OCI-LY7 (cell line): Measurements from ENCODE around the gene KIF25. TPM values are rescaled to one million over a fixed set of nuclear protein-coding genes. Genes with fewer than 3 reads are reported as not detected.

Experiments
- BruUV-seq: library from RNA; stranded (reverse); fragments of 400-500 nt; replicated peaks from 2 replicates; lab custom pipeline; 2021; lab: Mats Ljungman, UMichigan
- CTCF ChIA-PET: fragments of 300-600 bp; sonication (Branson Sonifier 250); formaldehyde crosslinking; loops from one replicate; lab custom pipeline; 2022; ENCODE audit warnings: antibody characterized with exemption; ENCODE audit not compliant: unreplicated experiment; lab: Charles Lee
- POLR2A ChIA-PET: fragments of 300-600 bp; sonication (Branson Sonifier 250); formaldehyde crosslinking; loops from one replicate; lab custom pipeline; 2022; ENCODE audit warnings: antibody characterized with exemption; lab: Charles Lee
- DNase-seq: peaks from one replicate; pipeline ENCODE4 v3.0.0-alpha.2; 2015; ENCODE audit warnings: low spot score
- H2AFZ ChIP-seq: fragments of 200-600 bp; sonication (generic), shearing (Covaris generic); 2 replicates; pipeline ENCODE4 v1.6.1; 2014; ENCODE audit warnings: mild to moderate bottlenecking, antibody characterized with exemption, low read length, moderate library complexity
- H3K27ac ChIP-seq: fragments of 200-600 bp; sonication (generic); 2 replicates; pipeline ENCODE4 v1.5.1; 2014; ENCODE audit warnings: mixed run types, low read depth, mild to moderate bottlenecking, moderate library complexity, low read length, inconsistent platforms; ENCODE audit not compliant: poor library complexity, severe bottlenecking
- H3K36me3 ChIP-seq: fragments of 200-600 bp; sonication (generic); 2 replicates; pipeline ENCODE4 v1.6.1; 2014; ENCODE audit warnings: mild to moderate bottlenecking, antibody characterized with exemption, low read length, moderate library complexity, mixed read lengths; ENCODE audit not compliant: insufficient read depth
- H3K4me1 ChIP-seq: fragments of 200-600 bp; sonication (generic); 2 replicates; pipeline ENCODE4 v1.5.1; 2014; ENCODE audit warnings: mild to moderate bottlenecking, low read length; ENCODE audit not compliant: insufficient read depth, poor library complexity, severe bottlenecking
- H3K4me2 ChIP-seq: fragments of 200-600 bp; sonication (generic); 2 replicates; pipeline ENCODE4 v1.6.1; 2014; ENCODE audit warnings: mild to moderate bottlenecking, low read length
- H3K4me3 ChIP-seq: fragments of 200-600 bp; sonication (generic); 2 replicates; pipeline ENCODE4 v1.5.1; 2014; ENCODE audit warnings: mild to moderate bottlenecking, low read depth, low read length; ENCODE audit not compliant: poor library complexity, severe bottlenecking
- H3K79me2 ChIP-seq: fragments of 200-600 bp; sonication (generic); 2 replicates; pipeline ENCODE4 v1.6.1; 2016; ENCODE audit warnings: low read depth, mild to moderate bottlenecking, low read length, moderate library complexity, mixed read lengths; ENCODE audit not compliant: insufficient read depth
- H3K9me2 ChIP-seq: fragments of 200-600 bp; sonication (generic); 2 replicates; pipeline ENCODE4 v1.6.1; 2016; ENCODE audit warnings: mild to moderate bottlenecking, low read length, mixed read lengths; ENCODE audit not compliant: insufficient read depth
- H3K9me3 ChIP-seq: fragments of 200-600 bp; sonication (generic); 2 replicates; pipeline ENCODE4 v1.6.1; 2014; ENCODE audit warnings: mild to moderate bottlenecking, mixed run types, low read length, mixed read lengths
- H4K20me1 ChIP-seq: fragments of 200-600 bp; sonication (generic); 2 replicates; pipeline ENCODE4 v1.6.1; 2014; ENCODE audit warnings: mild to moderate bottlenecking, antibody characterized with exemption, low read length, moderate library complexity, mixed read lengths; ENCODE audit not compliant: insufficient read depth
- EZH2phosphoT487 ChIP-seq: fragments of 200-600 bp; sonication (generic); IDR thresholded peaks from 2 replicates; pipeline ENCODE4 v1.6.1; 2018; ENCODE audit warnings: low read depth, borderline replicate concordance, mild to moderate bottlenecking, mixed run types, antibody characterized with exemption, low read length, moderate library complexity, mixed read lengths
- intact Hi-C: fragments of 100-400 bp; cut with micrococcal nuclease; formaldehyde crosslinking; loops from one replicate; pipeline ENCODE4 v1.10.0; 2022; ENCODE audit not compliant: unreplicated experiment
- total RNA-seq, 2 experiments: library from RNA; depleted of rRNA in 1 of 2; stranded (reverse); fragments of >200 nt in 1 of 2; shearing (Covaris generic) in 1 of 2; gene quantifications; 2 replicates each; pipeline ENCODE4 v1.2.3, GENCODE V29; 2014 to 2022
- TF ChIP-seq, protein P1 (sequence below): fragments of 200-600 bp; sonication (generic); conservative IDR thresholded peaks from 2 replicates; pipeline ENCODE4 v1.5.1; 2014; ENCODE audit warnings: mild to moderate bottlenecking, antibody characterized with exemption, low read length, moderate library complexity, mixed read lengths

Gene KIF25
- total RNA-seq, 2 experiments from 2014 or later, result not detected

DNA sequence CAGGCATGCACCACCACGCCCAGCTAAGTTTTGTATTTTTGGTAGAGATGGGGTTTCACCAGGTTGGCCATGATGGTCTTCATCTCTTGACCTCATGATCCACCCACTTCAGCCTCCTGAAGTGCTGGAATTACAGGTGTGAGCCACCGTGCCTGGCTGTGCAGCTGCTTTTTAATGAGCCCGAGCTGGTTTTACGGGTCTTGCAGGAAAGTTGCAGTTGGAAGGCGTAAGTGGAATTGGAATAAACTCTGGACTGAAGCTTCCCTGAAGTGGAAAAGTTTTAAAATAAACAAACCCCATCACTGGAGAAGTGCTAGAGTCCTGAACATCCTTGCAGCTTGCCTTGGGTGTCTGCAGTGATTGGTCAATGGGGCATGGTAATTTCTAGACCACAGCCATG lies 40.4 kb downstream of the KIF25 start:
- no TSS peak for BruUV-seq
- Histone ChIP-seq H3K36me3 (no peaks in the 10 kb centered on the region), H4K20me1 (no peaks in the 10 kb centered on the region), H3K4me3 (no peak overlapping the region), H3K9me3 (no peaks in the 10 kb centered on the region), H3K4me1 (no peaks in the 10 kb centered on the region), H3K79me2 (no peaks in the 10 kb centered on the region), H2AFZ (no peak overlapping the region), H3K4me2 (no peak overlapping the region), H3K9me2 (no peaks in the 10 kb centered on the region), H3K27ac (no peak overlapping the region)
- intact Hi-C loops, result no loop called here
- DNase-seq, result no peak
- TF ChIP-seq, protein P1, sequence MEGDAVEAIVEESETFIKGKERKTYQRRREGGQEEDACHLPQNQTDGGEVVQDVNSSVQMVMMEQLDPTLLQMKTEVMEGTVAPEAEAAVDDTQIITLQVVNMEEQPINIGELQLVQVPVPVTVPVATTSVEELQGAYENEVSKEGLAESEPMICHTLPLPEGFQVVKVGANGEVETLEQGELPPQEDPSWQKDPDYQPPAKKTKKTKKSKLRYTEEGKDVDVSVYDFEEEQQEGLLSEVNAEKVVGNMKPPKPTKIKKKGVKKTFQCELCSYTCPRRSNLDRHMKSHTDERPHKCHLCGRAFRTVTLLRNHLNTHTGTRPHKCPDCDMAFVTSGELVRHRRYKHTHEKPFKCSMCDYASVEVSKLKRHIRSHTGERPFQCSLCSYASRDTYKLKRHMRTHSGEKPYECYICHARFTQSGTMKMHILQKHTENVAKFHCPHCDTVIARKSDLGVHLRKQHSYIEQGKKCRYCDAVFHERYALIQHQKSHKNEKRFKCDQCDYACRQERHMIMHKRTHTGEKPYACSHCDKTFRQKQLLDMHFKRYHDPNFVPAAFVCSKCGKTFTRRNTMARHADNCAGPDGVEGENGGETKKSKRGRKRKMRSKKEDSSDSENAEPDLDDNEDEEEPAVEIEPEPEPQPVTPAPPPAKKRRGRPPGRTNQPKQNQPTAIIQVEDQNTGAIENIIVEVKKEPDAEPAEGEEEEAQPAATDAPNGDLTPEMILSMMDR, result no peak
- no peak for TF ChIP-seq EZH2phosphoT487
- CTCF ChIA-PET, result no interaction called here
- POLR2A ChIA-PET, result no interaction called here

DNA sequence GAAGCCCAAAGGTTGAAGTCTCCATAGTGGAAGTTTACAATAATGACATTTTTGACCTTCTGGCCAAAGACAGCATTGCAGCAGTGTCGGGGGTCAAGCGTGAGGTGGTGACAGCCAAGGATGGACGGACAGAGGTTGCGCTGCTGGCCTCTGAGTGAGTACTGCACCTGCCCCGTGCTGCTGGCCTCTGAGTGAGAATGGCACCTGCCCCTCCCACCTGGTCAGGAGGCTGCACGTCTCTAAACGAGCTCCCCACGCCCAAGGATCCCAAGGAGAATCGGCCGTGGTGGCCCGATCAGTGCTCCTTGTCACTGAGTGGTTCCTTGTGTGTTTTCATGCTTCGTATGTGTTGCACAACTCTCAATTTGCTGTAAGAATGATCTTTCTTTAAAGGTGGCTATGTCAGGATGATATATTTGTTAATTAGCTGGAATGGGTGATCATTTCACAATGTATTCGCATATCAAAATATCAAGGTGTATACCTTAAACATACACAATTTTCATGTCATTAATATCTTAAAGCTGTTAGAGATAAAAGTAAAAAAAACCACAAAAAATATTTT lies 41.2 kb downstream of the KIF25 start:
- H3K9me3 ChIP-seq, result no peaks in the 10 kb centered on the region
- H3K27ac ChIP-seq, result no peak overlapping the region
- no peaks in the 10 kb centered on the region for H3K79me2 ChIP-seq
- ChIA-PET POLR2A (no interaction called here), CTCF (no interaction called here)
- DNase-seq, result no peak
- no peak overlapping the region for H3K4me3 ChIP-seq
- no peak for TF ChIP-seq EZH2phosphoT487
- TF ChIP-seq, protein P1, result no peak
- H3K4me1 ChIP-seq, result no peaks in the 10 kb centered on the region
- no TSS peak for BruUV-seq
- H3K36me3 ChIP-seq, result no peaks in the 10 kb centered on the region
- no peaks in the 10 kb centered on the region for H4K20me1 ChIP-seq
- no peaks in the 10 kb centered on the region for H3K9me2 ChIP-seq
- H3K4me2 ChIP-seq, result no peak overlapping the region
- H2AFZ ChIP-seq, result no peak overlapping the region
- intact Hi-C loops, result no loop called here

- Histone ChIP-seq H3K27ac (no peak overlapping the region), H2AFZ (no peak overlapping the region), H3K79me2 (no peaks in the 10 kb centered on the region), H3K9me2 (no peaks in the 10 kb centered on the region), H3K36me3 (no peaks in the 10 kb centered on the region), H3K4me3 (no peak overlapping the region), H3K4me1 (no peaks in the 10 kb centered on the region), H4K20me1 (no peaks in the 10 kb centered on the region), H3K9me3 (no peaks in the 10 kb centered on the region), H3K4me2 (no peak overlapping the region)
- CTCF ChIA-PET, result no interaction called here
- DNase-seq, result no peak
- intact Hi-C loops, result no loop called here
- POLR2A ChIA-PET, result no interaction called here
- BruUV-seq, result no TSS peak
- TF ChIP-seq EZH2phosphoT487, result no peak
- TF ChIP-seq, protein P1, result no peak
Measured at GRCh38 chr6:168039301-168039700, 41.8 kb downstream of the KIF25 start.
